Skeletal muscle cell (primary cell): ENCODE data around the gene EPHX1.
"Not testable (repeated sequence)": the region's sequence is repeated elsewhere in the genome, so short reads cannot be mapped to it uniquely, and the experiment has no call there.

Experiments used
- DNase-seq: peaks from one replicate; pipeline ENCODE4 v3.0.0-alpha.2; 2010; ENCODE audit warnings: low read depth
- H3K4me3 ChIP-seq: 2 replicates; pipeline ENCODE4 v1.5.1; 2011; ENCODE audit warnings: low read depth, mild to moderate bottlenecking, control low read depth, low read length, moderate library complexity

Gene EPHX1

GRCh38 chr1:225814381-225814780, 4.5 kb downstream of the EPHX1 start:
- no peak overlapping the region for H3K4me3 ChIP-seq
- DNase-seq, result no peak

GRCh38 chr1:225815090-225815489, 5.2 kb downstream of the EPHX1 start:
- DNase-seq, H3K4me3 ChIP-seq: not testable (repeated sequence)

GRCh38 chr1:225815526-225816178, 5.7 kb downstream of the EPHX1 start:
- no peak overlapping the region for H3K4me3 ChIP-seq
- DNase-seq, result no peak

GRCh38 chr1:225816643-225817538, 7.0 kb downstream of the EPHX1 start:
- DNase-seq, result no peak
- no peak overlapping the region for H3K4me3 ChIP-seq

- H3K4me3 ChIP-seq, result no peak overlapping the region
- DNase-seq, result peak; percentile 71
These were observed 7.7 kb downstream of the EPHX1 start for GRCh38 chr1:225817611-225818061.

GRCh38 chr1:225818229-225818628, 8.3 kb downstream of the EPHX1 start:
- H3K4me3 ChIP-seq, result no peak overlapping the region
- no peak for DNase-seq

- H3K4me3 ChIP-seq, result no peak overlapping the region
- no peak for DNase-seq
These were observed 9.6 kb downstream of the EPHX1 start for GRCh38 chr1:225819346-225820192.

GRCh38 chr1:225820522-225821120, 10.7 kb downstream of the EPHX1 start:
- no peak for DNase-seq
- H3K4me3 ChIP-seq, result no peak overlapping the region

- no peak for DNase-seq
- H3K4me3 ChIP-seq, result no peak overlapping the region
These were observed 12.9 kb downstream of the EPHX1 start for GRCh38 chr1:225822655-225823403.

- no peak overlapping the region for H3K4me3 ChIP-seq
- no peak for DNase-seq
These were observed 13.9 kb downstream of the EPHX1 start for GRCh38 chr1:225823811-225824261.

- DNase-seq, result no peak
These were observed 14.6 kb downstream of the EPHX1 start for GRCh38 chr1:225824533-225824941.

GRCh38 chr1:225825078-225825477, 15.2 kb downstream of the EPHX1 start:
- no peak for DNase-seq
- no peak overlapping the region for H3K4me3 ChIP-seq

More at GRCh38 chr1:225824533-225824941, 14.6 kb downstream of the EPHX1 start:
- no peak overlapping the region for H3K4me3 ChIP-seq

GRCh38 chr1:225825607-225826007, 15.7 kb downstream of the EPHX1 start:
- no peak overlapping the region for H3K4me3 ChIP-seq
- no peak for DNase-seq

- no peak for DNase-seq
These were observed 17.2 kb downstream of the EPHX1 start for GRCh38 chr1:225827076-225827475.

GRCh38 chr1:225828706-225829345, 18.9 kb downstream of the EPHX1 start:
- DNase-seq, result no peak
- H3K4me3 ChIP-seq, result no peak overlapping the region

More at GRCh38 chr1:225827076-225827475, 17.2 kb downstream of the EPHX1 start:
- H3K4me3 ChIP-seq, result no peak overlapping the region

GRCh38 chr1:225830841-225831240, 20.9 kb downstream of the EPHX1 start:
- no peak for DNase-seq
- H3K4me3 ChIP-seq, result no peak overlapping the region

GRCh38 chr1:225834417-225835329, 24.7 kb downstream of the EPHX1 start:
- peak; percentile 68 for DNase-seq
- H3K4me3 ChIP-seq, result no peak overlapping the region
